IMR-90 (cell line): ENCODE data around the gene ANKRD55. TPM values are rescaled to one million over a fixed set of nuclear protein-coding genes. Genes with fewer than 3 reads are reported as not detected.

ENCODE experiments used
- ATAC-seq: fragments of 200-7000 bp; cut with Tn5 transposase; 2 replicates; pipeline ENCODE4 v1.9.1; 2020; ENCODE audit warnings: low read depth, mild to moderate bottlenecking, moderate library complexity
- BruUV-seq: library from RNA; stranded (reverse); fragments of 400-500 nt; replicated peaks from 2 replicates; lab custom pipeline; 2021; lab: Mats Ljungman, UMichigan
- CTCF ChIA-PET: fragments of 300-600 bp; formaldehyde crosslinking; extraction: SDS; loops from one replicate; lab custom pipeline; 2021; ENCODE audit warnings: antibody characterized with exemption; lab: Yijun Ruan, JAX
- POLR2A ChIA-PET: fragments of 300-600 bp; sonication (Branson Sonifier 250); formaldehyde crosslinking; loops from one replicate; lab custom pipeline; 2022; ENCODE audit warnings: antibody characterized with exemption; ENCODE audit not compliant: unreplicated experiment; lab: Charles Lee
- DNase-seq: peaks from one replicate; pipeline ENCODE4 v3.0.0; 2013
- H2AFZ ChIP-seq: replicated peaks from 2 replicates; pipeline ENCODE3; 2013; ENCODE audit warnings: low read length, mild to moderate bottlenecking; ENCODE audit not compliant: poor library complexity
- H2AK5ac ChIP-seq: 2 replicates; pipeline ENCODE4 v1.6.1; 2013; ENCODE audit warnings: low read depth, low read length, inconsistent platforms
- H2AK9ac ChIP-seq: replicated peaks from 2 replicates; pipeline ENCODE3; 2013; ENCODE audit warnings: mild to moderate bottlenecking, low read depth, low read length, moderate library complexity; ENCODE audit not compliant: poor library complexity
- H2BK120ac ChIP-seq: 2 replicates; pipeline ENCODE4 v1.6.1; 2013; ENCODE audit warnings: low read depth, low read length, inconsistent platforms
- H2BK15ac ChIP-seq: 3 replicates; pipeline ENCODE4 v1.6.1; 2013; ENCODE audit warnings: low read depth, low read length, inconsistent platforms
- H2BK20ac ChIP-seq: 2 replicates; pipeline ENCODE4 v1.6.1; 2013; ENCODE audit warnings: low read depth, mild to moderate bottlenecking, inconsistent platforms, low read length, moderate library complexity
- H2BK5ac ChIP-seq: 2 replicates; pipeline ENCODE4 v1.6.1; 2013; ENCODE audit warnings: mild to moderate bottlenecking, low read depth, low read length, inconsistent platforms; ENCODE audit not compliant: poor library complexity, severe bottlenecking
- H3K14ac ChIP-seq: replicated peaks from 2 replicates; pipeline ENCODE4 v1.6.1; 2013; ENCODE audit warnings: low read depth, low read length, inconsistent platforms
- H3K18ac ChIP-seq: 2 replicates; pipeline ENCODE4 v1.6.1; 2013; ENCODE audit warnings: low read depth, low read length, control low read depth
- H3K23ac ChIP-seq: 2 replicates; pipeline ENCODE4 v1.6.1; 2013; ENCODE audit warnings: low read depth, low read length, inconsistent platforms
- H3K27ac ChIP-seq: 2 replicates; pipeline ENCODE4 v1.5.1; 2013; ENCODE audit warnings: mild to moderate bottlenecking, control low read depth, low read length; ENCODE audit not compliant: insufficient read depth
- H3K27me3 ChIP-seq: 2 replicates; pipeline ENCODE4 v1.6.1; 2013; ENCODE audit warnings: low read length; ENCODE audit not compliant: control insufficient read depth, insufficient read depth
- H3K36me3 ChIP-seq: 2 replicates; pipeline ENCODE4 v1.6.1; 2013; ENCODE audit warnings: low read length, mixed read lengths; ENCODE audit not compliant: control insufficient read depth, insufficient read depth
- H3K4ac ChIP-seq: 2 replicates; pipeline ENCODE4 v1.6.1; 2013; ENCODE audit warnings: low read depth, low read length, inconsistent platforms
- H3K4me1 ChIP-seq: 2 replicates; pipeline ENCODE4 v1.6.1; 2013; ENCODE audit warnings: low read length, mixed read lengths; ENCODE audit not compliant: control insufficient read depth, insufficient read depth
- H3K4me2 ChIP-seq: 2 replicates; pipeline ENCODE4 v1.6.1; 2013; ENCODE audit warnings: low read depth, mild to moderate bottlenecking, control low read depth, low read length, moderate library complexity
- H3K4me3 ChIP-seq: 2 replicates; pipeline ENCODE4 v1.5.1; 2013; ENCODE audit warnings: low read depth, mild to moderate bottlenecking, control low read depth, low read length, moderate library complexity; ENCODE audit not compliant: insufficient read depth
- H3K56ac ChIP-seq: 2 replicates; pipeline ENCODE4 v1.6.1; 2013; ENCODE audit warnings: low read length, inconsistent platforms; ENCODE audit not compliant: insufficient read depth; ENCODE audit errors: extremely low read depth
- H3K79me1 ChIP-seq, 2 experiments: 2 replicates each; pipeline ENCODE4 v1.6.1; 2013; ENCODE audit warnings: low read length in 2 of 2, inconsistent platforms in 1 of 2, low read depth in 1 of 2
- H3K9ac ChIP-seq: 2 replicates; pipeline ENCODE4 v1.6.1; 2013; ENCODE audit warnings: low read depth, low read length, control low read depth
- H3K9me1 ChIP-seq: 2 replicates; pipeline ENCODE4 v1.6.1; 2013; ENCODE audit warnings: low read length, inconsistent platforms; ENCODE audit not compliant: insufficient read depth
- H3K9me3 ChIP-seq: 2 replicates; pipeline ENCODE4 v1.6.1; 2013; ENCODE audit warnings: low read length; ENCODE audit not compliant: control insufficient read depth, insufficient read depth
- H4K20me1 ChIP-seq: 2 replicates; pipeline ENCODE4 v1.6.1; 2013; ENCODE audit warnings: low read length, inconsistent platforms; ENCODE audit not compliant: insufficient read depth
- H4K5ac ChIP-seq: 2 replicates; pipeline ENCODE4 v1.6.1; 2013; ENCODE audit warnings: mild to moderate bottlenecking, low read depth, low read length, control low read depth
- H4K8ac ChIP-seq, 2 experiments: 2 replicates each; pipeline ENCODE4 v1.6.1; 2013; ENCODE audit warnings: low read depth in 2 of 2, low read length in 2 of 2, control low read depth in 1 of 2, inconsistent platforms in 1 of 2
- H4K91ac ChIP-seq: 2 replicates; pipeline ENCODE4 v1.6.1; 2013; ENCODE audit warnings: low read depth, low read length, inconsistent platforms; ENCODE audit not compliant: insufficient read depth
- MXI1 ChIP-seq: IDR thresholded peaks from 2 replicates; pipeline ENCODE4 v1.6.1; 2012; ENCODE audit warnings: low read depth, mild to moderate bottlenecking, low read length, moderate library complexity, borderline replicate concordance
- NFE2L2 ChIP-seq: fragments of 150-350 bp; IDR thresholded peaks from 2 replicates; pipeline ENCODE4 v1.6.1; 2016; ENCODE audit warnings: low read depth, mild to moderate bottlenecking, low read length
- RFX5 ChIP-seq: IDR thresholded peaks from 2 replicates; pipeline ENCODE4 v1.8.0; 2012; ENCODE audit warnings: low read depth, mild to moderate bottlenecking, low read length, moderate library complexity
- WGBS, 2 experiments: methylation state at CpG; one replicate each; pipeline versions ENCODE4 v1.1.5 to v1.1.7; 2013; ENCODE audit warnings: missing lambda C conversion rate in 2 of 2; ENCODE audit not compliant: insufficient read length in 1 of 2; ENCODE audit errors: extremely low coverage in 2 of 2; 5-methylcytosine and 5-hydroxymethylcytosine counted together
- dilution Hi-C: fragments of 300-500 bp; cut with HindIII; formaldehyde crosslinking; loops from one replicate; pipeline ENCODE4 v1.14.3; 2018; ENCODE audit warnings: low sequenced_read_pairs; ENCODE audit not compliant: unreplicated experiment
- in situ Hi-C: fragments of 300-500 bp; cut with MboI; formaldehyde crosslinking; loops from 3 replicates; pipeline ENCODE4 v1.14.3; 2019; ENCODE audit warnings: low sequenced_read_pairs, inconsistent platforms, mixed read lengths
- intact Hi-C: fragments of 100-400 bp; cut with micrococcal nuclease; formaldehyde crosslinking; loops from 2 replicates; pipeline ENCODE4 v1.10.0; 2022
- polyA plus RNA-seq, 3 experiments: library from polyadenylated mRNA; depleted of rRNA; stranded (reverse); fragments of >200 nt; gene quantifications; 2 replicates each; pipeline ENCODE4 v1.2.3, GENCODE V29; 2012; ENCODE audit warnings: low replicate concordance in 1 of 3
- total RNA-seq: library from RNA; depleted of rRNA; stranded (reverse); fragments of >200 nt; gene quantifications from 2 replicates; pipeline ENCODE4 v1.2.3, GENCODE V29; 2012
- TF ChIP-seq, protein P1 (sequence below): conservative IDR thresholded peaks from 2 replicates; pipeline ENCODE4 v1.5.1; 2012; ENCODE audit warnings: mild to moderate bottlenecking, low read depth, low read length, improper control_type of control experiment

Gene ANKRD55
- total and polyA plus RNA-seq, 2 of the 4 experiments (the other 2 are of a cell fraction) = not detected

GRCh38 chr5:56161439-56161823 is 71.7 kb downstream of the ANKRD55 start:
- H2AK9ac ChIP-seq = no peak overlapping the region
- H2BK20ac ChIP-seq = peak overlapping the region; percentile 33; the same call in 1 of the 2 replicates
- in situ Hi-C loops (no loop called here), dilution Hi-C loops (no loop called here), intact Hi-C loops (no loop called here)
- H3K18ac ChIP-seq = no peak overlapping the region
- H3K4me2 ChIP-seq = no peak overlapping the region
- TF ChIP-seq, protein P1, sequence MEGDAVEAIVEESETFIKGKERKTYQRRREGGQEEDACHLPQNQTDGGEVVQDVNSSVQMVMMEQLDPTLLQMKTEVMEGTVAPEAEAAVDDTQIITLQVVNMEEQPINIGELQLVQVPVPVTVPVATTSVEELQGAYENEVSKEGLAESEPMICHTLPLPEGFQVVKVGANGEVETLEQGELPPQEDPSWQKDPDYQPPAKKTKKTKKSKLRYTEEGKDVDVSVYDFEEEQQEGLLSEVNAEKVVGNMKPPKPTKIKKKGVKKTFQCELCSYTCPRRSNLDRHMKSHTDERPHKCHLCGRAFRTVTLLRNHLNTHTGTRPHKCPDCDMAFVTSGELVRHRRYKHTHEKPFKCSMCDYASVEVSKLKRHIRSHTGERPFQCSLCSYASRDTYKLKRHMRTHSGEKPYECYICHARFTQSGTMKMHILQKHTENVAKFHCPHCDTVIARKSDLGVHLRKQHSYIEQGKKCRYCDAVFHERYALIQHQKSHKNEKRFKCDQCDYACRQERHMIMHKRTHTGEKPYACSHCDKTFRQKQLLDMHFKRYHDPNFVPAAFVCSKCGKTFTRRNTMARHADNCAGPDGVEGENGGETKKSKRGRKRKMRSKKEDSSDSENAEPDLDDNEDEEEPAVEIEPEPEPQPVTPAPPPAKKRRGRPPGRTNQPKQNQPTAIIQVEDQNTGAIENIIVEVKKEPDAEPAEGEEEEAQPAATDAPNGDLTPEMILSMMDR = no peak
- no peak for TF ChIP-seq MXI1
- TF ChIP-seq RFX5 = no peak
- TF ChIP-seq NFE2L2 = no peak
- no peaks in the 10 kb centered on the region for H3K79me1 ChIP-seq
- no peaks in the 10 kb centered on the region for H4K20me1 ChIP-seq
- H3K14ac ChIP-seq = no peak overlapping the region
- H3K4me3 ChIP-seq = no peak overlapping the region
- H2AFZ ChIP-seq = no peak overlapping the region
- H3K4me1 ChIP-seq = peaks cover 21% of the 10 kb centered on the region
- no peak overlapping the region for H4K91ac ChIP-seq
- H3K23ac ChIP-seq = no peak overlapping the region
- no peak overlapping the region for H3K4ac ChIP-seq
- H2AK5ac ChIP-seq = no peak overlapping the region
- no peak for ATAC-seq
- no peak overlapping the region for H3K9ac ChIP-seq
- no peaks in the 10 kb centered on the region for H3K9me3 ChIP-seq
- peak overlapping the region; percentile 52; the same call in 1 of the 3 replicates for H2BK15ac ChIP-seq
- H4K5ac ChIP-seq = no peak overlapping the region
- ChIA-PET POLR2A (no interaction called here), CTCF (interaction anchor here (0.7 kb wide), 1 partner anchor 18 kb away, joined by 3 read pairs; no protein-coding TSS in a partner anchor)
- no peak overlapping the region for H4K8ac ChIP-seq
- DNase-seq = no peak
- no peaks in the 10 kb centered on the region for H3K36me3 ChIP-seq
- no peak overlapping the region for H2BK120ac ChIP-seq
- no peak overlapping the region for H3K27ac ChIP-seq
- H3K27me3 ChIP-seq = no peaks in the 10 kb centered on the region
- peaks cover 9% of the 10 kb centered on the region for H3K9me1 ChIP-seq
- WGBS, 2 experiments = 70% methylated on average over 2 of the region's 3 CpGs; no CpG with 5 or more reads in 1 of the 2 experiments
- BruUV-seq = no TSS peak
- no peak overlapping the region for H2BK5ac ChIP-seq
- no peak overlapping the region for H3K56ac ChIP-seq
